ENCODE results near the gene ELAVL1.
"Not testable (repeated sequence)": the region's sequence is repeated elsewhere in the genome, so short reads cannot be mapped to it uniquely, and the experiment has no call there.

Gene ELAVL1

GRCh38 chr19:7968008-7968795 is 37.2 kb downstream of the ELAVL1 start:
- no peak for DNase-seq

DNA sequence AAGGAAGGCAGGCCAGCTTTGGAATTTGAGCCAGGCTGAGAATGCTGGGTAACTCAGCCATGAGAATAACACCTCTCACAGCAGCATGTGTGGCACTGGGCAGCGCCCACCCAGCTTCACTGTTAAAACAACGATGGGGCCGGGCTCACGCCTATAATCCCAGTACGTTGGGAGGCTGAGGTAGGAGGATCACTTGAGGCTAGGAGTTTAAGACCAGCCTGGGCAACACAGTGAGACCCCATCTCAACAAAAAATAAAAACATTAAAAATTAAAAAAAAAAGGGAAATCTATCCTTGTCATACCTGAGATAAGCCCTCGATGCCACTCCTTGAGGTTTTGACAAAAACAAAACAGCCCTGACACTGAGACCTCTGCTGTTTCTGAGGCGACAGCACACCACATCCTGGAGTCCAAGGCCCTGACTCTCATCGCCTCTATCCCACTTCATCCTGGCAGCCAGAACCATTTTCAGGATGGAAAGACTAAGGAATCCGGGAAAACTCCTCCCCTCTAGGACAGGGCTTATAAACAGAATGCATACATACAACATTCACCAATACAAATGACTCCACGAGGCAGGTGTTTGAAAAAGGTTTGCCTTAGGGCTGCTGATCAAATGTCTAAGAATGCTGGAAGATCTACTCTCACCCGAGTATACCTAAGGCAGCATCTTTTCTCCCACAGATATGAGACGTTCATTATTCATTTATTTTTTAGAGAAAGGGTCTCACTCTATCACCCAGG is 39.3 kb downstream of the ELAVL1 start:
- DNase-seq: no peak

DNA sequence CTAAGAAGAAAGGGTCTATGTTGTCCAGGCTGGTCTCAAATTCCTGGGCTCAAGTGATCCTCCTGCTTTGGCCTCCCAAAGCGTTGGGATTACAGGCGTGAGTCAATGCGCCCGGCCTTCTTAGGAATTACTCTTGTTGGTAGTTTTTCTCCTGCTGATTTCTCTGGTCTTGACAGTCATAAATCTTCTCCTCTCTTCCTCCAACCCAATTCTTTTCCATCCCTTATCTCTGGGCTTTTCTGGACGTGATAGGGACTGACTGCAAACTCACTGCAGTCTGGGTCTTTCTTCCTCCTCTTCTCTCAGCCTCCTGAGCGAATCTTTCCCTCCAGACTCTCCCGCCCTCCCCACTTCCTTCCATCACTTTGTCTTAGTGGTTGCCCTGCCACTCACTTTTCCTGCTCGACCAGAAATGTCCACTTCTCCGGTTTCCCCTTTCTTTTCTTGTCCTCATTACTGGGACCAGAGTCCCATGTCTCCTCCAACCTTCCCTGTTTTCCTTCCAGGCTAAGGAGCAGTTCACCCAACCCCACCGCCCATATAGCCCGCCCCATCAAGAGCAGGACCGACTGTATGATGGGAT is 40.1 kb downstream of the ELAVL1 start:
- DNase-seq: no peak

DNA sequence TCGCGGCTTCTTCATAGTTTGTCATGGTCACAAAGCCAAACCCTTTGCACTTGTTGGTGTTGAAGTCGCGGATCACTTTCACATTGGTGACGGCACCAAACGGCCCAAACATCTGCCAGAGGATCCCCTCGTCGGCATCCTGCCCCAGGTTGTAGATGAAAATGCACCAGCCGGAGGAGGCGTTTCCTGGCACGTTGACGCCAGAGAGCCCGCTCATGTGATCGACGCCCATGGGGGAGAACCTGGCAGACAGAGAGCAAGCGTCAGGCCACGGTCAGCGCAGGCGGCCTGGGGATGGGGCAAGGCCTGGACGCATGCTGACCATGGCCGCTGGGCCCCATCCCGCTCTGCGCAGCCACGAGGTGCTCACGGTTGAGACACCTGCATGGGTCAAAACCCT is 41.9 kb downstream of the ELAVL1 start:
- no peak for DNase-seq

GRCh38 chr19:7962644-7963268 is 42.7 kb downstream of the ELAVL1 start:
- no peak for DNase-seq

- DNase-seq: no peak
Observed at GRCh38 chr19:7961920-7962626, 43.4 kb downstream of the ELAVL1 start.

DNA sequence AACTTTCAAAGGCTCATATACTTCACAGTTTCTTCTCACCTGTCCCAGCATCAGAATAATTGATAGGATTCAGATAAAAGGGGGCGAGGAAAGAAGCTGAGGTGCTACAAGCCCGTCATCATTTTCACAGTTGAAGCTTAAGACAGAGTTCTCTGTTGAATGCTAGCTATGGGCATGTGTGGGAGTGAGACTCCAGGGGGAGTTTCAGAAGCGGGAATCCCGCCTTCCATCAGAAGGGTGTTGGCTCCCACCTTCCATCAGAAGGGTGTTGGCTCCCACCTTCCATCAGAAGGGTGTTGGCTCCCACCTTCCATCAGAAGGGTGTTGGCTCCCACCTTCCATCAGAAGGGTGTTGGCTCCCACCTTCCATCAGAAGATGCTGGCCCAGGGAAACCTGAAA is 44.4 kb downstream of the ELAVL1 start:
- not testable (repeated sequence) for DNase-seq

DNA sequence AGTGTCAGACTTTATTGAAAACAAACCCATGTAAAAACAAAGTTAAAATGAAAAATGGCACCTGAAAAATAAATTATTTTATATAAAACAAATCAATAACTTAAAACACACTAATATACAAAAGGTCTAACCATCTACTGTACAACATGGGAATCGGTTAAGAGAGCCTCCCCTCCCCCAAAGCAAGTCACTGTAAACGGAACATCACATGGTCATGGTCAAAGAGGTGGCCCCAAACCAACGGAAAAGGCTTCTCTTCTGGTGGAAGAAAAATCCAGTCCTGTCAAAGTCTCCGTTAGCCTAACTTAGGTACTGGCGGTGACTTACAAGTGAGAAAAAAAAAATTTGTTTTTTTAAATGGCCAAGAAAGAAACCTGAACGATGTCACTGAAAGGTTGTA is 46.2 kb downstream of the ELAVL1 start:
- no peak for DNase-seq

- DNase-seq: no peak
Observed at GRCh38 chr19:7955696-7956095, 49.7 kb downstream of the ELAVL1 start.

DNA sequence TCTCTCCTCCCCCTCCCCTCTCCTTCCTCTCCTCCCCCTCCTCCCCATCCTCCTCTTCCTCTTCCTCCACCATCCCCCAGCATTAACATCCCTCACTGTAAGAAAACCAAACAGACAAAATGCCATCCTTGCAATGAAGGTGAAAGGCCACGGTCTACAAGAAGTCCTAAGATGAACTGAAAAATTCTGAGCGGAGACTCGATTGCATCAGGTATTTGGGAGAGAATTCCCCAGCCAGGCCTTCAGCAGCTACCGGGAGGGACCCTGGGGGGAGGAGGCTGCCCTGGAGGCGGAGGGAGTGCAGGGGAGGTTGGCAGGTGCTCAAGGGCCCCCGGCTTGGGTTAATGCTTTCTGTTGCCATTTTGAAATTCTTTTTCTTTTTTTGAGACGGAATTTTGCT is 51.9 kb downstream of the ELAVL1 start:
- DNase-seq: no peak

DNA sequence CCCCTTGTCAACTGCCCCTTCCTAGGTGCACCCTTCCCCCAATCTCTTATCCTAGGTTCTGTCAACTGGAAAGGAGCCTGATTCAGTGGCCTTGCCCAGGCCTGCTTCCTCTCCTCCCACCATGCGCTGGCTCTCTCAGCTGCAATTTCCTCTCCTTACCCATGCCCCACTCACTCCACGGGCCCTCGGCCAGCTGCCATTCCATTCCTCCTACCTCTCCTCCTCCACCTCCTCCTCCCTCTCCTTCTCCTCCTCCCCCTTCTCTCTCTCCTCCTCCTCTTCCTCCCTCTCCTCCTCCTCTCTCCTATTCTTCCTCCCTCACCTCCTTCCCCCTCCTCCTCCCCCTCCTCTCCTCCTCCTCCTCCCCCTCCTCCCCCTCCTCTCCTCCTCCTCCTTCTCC is 52.4 kb downstream of the ELAVL1 start:
- no peak for DNase-seq

GRCh38 chr19:7947939-7948338 is 57.5 kb downstream of the ELAVL1 start:
- no peak for DNase-seq

- peak; percentile 71 to 77 for DNase-seq
Observed at GRCh38 chr19:7944177-7944761, 61.2 kb downstream of the ELAVL1 start.

- peak; percentile 99 for DNase-seq
Observed at GRCh38 chr19:7943444-7944176, 61.8 kb downstream of the ELAVL1 start, which contains the start of gene TIMM44. TIMM44 (minus strand) TSS chr19:7943666; CDS start chr19:7943651, 15 bp downstream.

DNA sequence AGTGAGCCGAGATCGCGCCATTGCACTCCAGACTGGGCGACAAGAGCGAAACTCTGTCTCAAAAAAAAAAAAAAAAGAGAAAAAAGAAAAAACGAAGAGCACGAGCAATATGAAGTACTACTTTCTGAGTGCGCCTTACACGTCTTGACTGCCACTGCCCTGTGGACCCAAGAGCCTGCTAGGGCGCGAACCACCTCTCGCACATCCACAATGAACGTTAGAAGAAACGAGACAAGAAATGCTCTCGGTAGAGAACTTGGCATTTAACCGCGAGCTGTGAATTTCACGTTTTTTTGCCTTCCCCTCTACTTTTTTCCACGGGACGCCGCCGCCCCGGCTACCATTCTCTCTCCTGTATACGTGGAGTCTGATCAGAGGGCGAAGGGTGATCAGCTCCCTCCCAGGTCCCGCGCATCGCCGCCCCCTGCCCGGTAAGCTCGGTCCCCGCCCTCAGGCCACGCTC is 62.4 kb downstream of the ELAVL1 start:
- DNase-seq: no peak

DNA sequence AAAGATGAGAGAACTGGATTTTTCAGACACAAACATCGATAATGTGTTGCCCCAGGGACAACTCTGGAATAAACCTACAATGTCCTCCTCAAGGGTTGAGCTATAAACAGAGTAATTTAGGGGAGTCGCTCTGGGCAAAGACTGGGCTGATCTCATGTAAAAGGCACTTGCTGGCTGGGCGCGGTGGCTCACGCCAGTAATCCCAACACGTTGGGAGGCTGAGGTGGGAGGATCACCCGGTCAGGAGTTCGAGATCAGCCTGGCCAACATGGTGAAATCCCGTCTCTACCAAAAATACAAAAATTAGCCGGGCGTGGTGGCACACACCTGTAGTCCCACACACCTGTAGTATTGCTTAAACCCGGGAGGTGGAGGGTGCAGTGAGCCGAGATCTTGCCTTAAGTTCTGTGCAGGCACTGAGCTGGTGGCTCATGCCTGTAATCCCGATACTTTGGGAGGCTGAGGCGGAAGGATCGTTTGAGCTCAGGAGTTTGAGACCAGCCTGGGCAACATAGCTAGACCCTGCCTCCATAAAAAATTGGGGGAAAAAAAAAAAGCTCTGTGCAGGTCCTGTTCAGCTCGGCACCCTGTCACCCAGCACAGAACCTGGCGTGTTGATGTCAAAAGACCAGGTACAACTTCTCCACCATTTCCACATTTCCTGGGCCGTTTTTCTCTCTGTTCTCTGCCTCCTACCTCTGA is 63.4 kb downstream of the ELAVL1 start:
- no peak for DNase-seq

- no peak for DNase-seq
Observed at GRCh38 chr19:7940841-7941240, 64.6 kb downstream of the ELAVL1 start.

DNA sequence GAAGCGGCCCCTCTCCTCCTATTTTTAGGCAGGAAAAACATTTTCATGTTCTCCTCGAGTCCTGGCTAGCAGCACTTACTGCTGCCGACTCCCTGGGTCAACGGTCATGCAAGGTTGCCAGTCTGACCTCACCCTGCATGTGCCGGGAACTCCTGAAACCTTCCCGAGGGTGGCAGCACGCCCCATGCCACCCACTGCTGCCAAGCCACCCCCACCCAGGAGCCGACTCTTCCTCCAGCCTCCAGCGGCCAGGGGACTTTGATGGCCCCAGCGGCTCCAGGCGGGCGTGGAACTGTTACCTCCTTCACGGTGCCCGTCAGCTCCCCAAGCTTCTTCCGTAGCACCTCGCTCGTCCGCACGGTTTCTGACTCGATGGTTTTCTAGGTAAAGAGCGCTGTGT is 70.7 kb downstream of the ELAVL1 start:
- DNase-seq: no peak

GRCh38 chr19:7933828-7934725 is 71.4 kb downstream of the ELAVL1 start:
- DNase-seq: no peak

GRCh38 chr19:7933411-7933810 is 72.0 kb downstream of the ELAVL1 start:
- no peak for DNase-seq
